ENCODE results near the gene COL3A1.

Gene COL3A1

DNA sequence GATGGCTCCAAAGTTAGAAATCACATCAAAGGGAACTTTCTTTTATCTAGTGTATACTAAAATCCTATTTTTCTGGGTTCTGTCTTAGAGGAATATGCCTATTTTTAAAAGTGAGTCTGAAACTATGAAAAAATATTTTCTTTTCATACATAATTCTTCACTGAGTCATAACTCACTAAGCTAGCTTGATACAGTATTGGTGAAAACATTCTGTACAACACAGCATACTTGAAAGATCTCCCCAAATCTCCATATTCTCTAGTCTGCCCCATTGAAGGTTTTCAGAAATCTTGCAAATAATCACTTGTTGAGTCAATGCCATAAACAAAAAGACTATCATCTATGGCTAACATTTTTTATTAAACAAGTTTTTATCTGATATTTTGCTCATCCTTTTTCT is 44.5 kb downstream of the COL3A1 start:
- DNase-seq = no peak

DNA sequence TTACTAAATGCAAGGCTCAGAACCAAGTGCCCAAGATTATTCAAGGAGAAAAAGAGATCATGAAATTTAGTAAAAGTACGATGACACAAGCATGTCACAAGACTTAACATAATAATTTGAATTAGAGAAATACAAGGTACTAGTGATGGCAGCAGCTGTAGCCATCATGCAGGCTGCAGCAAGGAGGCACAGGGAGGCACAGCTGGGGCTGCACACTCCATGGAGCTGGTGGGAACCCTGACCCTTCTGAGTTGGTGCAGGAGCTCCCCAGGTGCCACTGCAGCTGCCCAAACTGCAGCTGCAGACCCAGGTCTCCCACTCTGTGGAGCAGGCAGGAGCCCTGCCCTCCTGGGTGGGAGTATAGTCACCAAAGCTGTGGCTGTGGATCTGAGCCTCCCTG is 46.0 kb downstream of the COL3A1 start:
- no peak for DNase-seq

DNA sequence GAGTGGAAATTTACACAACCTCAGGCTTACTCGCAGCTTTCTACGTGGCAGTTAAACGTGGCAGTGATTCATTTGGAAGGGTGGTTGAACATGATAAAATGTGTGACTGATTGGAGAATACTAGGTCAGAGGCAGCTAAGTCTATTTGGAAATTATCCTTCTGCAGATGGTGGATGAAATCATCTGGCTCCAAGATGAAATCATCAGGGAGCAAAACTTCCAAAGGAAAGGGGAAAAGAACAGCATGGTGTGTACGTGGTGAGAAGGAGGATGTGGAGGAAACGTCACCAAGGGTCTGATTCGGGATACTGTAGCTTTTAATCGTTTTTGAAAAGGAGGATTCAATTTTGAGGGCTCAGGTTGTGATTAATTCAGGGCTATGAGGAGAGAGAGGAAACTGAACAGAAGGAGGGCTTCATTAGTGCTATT is 47.9 kb downstream of the COL3A1 start:
- no peak for DNase-seq

DNA sequence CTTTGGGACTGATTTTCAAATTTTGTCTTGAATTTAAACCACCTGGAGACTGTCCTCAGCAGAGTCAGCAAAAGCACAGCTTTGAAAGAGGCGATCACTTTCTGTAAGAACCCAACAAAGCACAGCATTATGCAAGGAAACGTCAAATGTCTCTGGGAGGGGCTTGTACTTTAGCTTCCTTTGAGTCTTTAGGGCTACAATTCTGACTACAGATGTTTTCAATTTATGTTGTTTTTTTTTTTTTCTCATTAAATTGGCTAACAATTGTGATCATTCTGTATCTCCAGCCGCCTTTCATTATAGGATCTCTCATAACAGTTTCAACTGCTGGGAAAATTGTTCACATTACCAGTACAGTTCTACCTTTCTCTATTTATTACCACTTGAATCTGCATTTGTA is 48.3 kb downstream of the COL3A1 start:
- no peak for DNase-seq

DNA sequence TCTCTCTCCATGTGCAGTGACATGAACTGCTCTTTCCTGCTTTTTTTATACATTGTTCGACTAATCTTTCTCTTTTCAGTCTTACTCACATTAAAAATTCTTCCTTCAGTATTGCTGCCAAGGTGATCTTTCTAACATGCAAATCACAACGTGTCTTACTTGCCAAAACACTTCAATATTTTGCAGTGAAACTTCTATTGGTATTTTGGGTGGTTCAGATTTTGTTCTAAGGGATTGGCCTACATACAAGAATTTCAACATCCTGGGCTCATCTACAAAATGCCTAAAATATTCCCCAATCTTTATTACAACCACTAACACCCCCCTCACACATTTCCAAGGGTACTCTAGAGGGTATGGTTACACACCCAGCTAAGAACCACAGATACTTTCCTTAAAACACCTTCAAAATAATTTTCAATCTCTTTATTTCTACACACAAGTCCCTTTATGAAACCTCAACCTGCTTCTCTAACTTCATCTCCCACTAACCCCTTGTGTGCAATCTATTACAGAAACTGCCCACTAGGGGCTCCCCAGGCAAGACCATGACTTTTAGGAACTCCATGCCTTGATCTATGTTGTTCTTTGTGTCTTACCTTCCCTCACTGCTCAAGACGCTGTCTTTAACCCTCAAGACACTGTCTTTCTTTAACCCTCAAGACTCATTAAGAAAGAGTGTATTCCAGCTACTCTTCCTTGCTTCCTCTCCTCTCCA is 50.9 kb downstream of the COL3A1 start:
- DNase-seq = no peak

DNA sequence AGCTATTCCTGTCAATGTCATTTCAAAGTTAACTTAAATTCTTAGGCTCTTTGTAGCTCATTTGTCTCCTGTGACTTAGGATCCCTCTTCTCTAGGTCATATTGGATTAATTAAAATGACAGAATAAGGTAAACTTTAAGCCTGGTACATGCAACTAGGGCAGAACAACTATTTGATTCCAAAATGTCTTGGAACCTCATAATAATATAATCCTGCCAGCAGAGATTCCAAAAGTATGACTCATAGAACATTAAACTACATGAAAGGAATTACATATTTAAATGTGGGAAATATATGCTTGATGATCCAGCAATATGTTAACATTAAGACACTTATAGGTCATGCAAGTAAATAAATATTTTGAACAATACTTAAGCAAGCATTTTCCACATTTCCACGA is 63.3 kb downstream of the COL3A1 start:
- no peak for DNase-seq

DNA sequence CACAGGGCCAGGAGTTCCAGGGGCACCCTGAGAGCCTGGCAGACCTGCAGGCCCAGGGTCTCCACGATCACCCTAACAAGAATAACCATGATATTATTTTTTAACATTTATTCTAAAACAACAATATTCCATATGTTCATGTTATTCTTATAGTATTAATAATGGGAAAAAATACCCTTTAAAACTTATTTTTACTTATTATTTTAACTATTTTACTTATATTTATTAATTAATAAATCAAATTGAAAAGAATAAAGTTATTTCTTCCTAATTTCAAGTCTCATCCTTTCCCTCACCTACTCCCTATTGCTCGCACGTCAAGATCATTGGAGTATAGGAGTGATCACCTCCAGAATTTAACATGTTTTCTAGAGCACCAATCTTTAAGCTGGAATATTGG is 71.7 kb downstream of the COL3A1 start:
- no peak for DNase-seq

DNA sequence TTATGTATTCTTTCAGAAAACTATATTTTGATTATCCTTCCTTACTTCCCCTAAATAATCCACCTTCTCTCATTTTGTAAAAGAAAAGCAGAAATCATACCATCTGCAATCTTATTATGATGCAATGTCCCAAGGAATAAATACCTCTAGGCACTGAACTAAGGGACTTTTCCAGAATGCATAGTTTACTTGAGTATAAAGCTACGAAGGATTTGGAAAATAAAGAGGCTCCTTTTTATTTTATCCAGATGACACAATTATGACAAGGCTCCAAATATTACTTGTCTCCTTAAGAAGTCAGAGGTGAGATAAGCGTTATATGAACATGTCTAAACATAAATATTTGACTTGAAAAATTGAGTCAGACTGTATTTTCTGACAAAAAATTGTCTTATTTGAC is 72.1 kb downstream of the COL3A1 start:
- no peak for DNase-seq

DNA sequence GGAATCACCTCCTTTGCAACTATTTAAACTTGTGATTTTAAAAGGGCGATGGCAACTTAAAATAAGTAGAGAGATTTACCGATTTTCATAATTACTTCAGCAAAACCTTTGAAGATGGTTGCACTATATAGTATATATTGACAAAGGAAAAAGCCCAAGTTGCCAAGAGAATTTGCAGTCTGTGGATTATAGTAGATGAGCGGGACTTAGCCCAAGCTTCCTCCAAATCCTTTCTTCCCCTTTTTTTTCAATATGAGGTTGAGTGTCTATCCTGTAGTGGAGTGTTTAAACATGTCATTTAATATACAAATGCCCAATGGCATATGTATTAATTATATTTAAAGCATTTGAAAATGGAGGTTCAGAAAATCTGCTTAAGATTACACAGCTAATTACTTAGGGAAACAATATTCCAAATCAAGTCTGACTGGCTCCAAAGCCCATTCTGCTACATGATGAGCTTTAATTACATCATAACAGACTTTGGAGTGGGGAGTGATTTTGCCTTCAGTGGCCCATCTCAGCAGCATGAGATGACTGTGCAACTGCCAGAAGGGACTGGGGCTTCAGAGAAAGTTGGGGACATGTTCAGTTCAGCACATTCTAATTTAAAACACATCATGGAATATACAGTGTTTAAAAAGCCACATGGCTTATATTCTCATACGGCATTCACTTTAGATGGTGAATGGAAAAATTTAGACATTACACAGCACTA is 73.2 kb downstream of the COL3A1 start:
- DNase-seq = no peak

DNA sequence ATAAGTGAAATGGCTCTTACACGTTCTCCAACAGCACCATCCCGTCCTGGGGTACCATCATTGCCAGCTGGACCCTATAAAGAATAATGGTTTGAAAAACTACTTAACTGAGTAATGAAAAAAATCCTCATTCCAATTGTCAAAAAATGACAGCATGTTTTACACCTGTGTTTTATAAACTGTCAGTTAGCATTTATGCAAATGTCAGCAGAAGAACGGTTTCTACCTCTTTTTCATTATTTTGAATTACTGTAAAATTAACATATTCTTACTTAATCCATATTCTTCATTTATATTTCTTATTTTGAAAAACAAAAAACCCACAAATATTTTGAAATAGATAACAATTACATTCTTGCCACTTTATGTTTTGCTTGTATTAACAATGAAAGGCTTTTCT is 74.0 kb downstream of the COL3A1 start:
- no peak for DNase-seq

DNA sequence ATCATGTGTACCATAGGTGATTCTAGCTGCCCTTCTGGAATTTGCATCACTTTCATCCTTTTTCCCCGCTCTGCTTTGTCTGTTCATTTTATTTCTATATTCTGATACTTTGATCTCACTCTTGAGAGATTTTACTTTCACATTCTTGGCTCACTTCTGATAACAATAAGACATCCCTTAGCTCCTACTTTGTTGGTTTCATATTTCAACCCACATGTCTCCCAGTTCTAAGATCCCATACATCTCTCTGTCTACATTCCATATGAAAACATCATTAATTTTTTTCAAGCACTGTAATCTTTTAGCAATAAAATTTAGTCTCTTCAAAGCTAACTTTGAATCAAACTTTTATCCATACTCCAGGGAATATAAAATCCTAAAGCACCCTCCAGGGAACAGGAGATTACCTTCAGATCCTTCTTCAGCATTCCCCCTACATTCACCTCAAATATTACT is 75.6 kb downstream of the COL3A1 start:
- no peak for DNase-seq

DNA sequence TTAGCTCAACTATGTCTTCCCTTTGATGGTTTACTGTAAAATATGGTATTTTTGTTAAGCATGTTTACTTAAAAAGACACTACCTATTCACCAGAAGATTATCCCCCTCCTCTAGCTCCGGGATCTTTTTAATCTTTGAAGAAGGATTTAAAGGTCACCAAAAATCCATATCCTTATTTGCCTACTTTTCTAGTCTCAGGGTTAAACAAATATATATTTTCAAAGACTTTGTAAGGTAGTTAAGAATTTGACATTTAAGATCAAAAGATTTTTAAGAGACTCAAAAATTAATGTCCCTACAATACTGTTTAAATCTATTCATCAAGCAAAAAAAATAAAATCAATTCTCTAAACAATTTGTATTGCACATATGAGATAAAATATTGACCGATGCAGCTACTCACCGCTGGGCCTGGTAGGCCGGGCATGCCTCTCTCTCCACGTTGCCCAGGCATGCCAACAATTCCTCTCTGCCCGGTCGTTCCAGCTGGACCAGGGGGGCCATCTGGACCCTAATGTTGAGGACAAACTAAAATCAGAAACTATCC is 76.1 kb downstream of the COL3A1 start:
- DNase-seq = no peak

DNA sequence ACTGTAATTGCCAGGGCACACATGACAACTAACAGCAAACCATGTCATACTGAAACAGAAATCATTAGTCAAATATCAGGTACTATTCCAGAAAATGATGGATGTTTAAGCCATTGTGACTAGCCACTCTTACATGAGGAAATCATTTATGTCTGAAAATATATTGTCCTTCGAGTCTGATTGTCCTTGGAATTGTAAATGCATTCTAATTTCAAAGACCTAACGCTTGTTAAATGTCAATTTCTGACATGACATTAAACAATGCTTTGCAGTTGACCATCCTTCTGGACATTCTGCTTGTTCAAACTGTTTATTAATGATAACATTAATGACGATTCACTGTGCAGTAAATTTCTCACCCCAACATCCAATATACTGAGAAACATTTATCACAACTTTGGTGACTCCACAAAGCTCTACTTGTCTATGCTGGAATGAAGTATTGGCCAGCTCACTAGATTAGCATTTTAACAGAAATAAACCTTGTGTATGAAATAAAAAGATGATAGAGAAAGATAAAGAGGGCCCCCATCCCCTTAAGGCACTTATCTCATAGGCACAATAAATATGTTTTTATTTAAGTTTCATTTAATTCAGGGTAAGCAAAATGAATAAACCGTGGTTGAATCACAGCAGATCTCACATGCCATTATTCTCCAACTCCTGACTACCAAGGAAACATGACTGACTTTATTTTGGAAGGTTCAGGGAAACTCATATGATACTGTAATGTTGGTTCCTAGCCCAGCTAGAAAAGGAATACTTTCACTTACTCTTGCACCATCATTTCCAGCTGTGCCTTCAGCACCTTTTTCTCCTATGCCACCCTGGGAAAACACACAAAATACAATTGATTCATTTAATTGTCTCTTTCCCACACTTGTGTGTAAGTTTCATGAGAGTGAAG is 82.3 kb downstream of the COL3A1 start:
- DNase-seq = no peak

DNA sequence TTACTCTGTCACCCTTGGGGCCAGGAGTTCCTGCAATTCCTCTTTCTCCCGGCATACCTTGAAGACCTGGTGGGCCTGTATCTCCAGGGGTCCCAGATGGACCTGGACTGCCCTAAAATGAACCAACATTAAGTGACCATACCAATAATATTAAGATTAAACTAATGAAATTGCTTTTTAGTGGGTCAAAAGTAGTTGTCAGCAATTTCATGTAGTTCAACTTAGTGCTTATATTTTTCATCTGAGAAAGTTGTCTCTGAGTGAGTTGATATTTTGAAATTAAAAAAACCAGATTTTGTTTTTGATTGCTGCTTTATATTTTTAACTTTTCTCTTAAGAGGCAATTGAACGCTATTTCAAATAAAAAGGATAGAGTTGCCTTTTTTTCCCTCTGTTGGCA is 83.1 kb downstream of the COL3A1 start:
- DNase-seq = no peak

DNA sequence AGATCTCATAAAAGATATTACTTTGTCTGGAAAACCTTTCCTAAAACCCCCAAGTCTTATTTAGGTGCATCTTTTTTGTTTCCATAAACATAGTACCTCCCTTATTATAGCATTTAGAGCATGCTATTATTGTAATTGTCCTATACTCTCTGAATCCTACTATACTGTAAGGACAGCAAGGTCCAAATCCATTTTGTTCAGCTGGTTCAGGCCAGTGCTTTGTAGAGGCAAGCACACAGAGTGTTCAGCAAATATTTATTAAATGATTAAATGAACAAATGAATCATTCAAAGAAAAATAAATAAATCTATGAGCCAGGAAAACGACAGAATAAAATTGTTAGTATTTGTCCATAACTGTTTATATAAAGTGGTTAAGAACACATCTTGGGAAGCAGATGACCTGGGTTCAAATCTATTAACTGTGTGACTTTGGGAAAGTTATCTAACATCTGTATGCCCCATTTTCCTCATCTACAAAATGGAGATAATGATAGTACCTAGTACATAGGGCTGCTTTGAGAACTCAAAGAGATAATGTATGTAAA is 86.0 kb downstream of the COL3A1 start:
- DNase-seq = no peak

Measured in SIG-M5 (cell line).